ENCODE data around the gene MMP14.

DNA sequence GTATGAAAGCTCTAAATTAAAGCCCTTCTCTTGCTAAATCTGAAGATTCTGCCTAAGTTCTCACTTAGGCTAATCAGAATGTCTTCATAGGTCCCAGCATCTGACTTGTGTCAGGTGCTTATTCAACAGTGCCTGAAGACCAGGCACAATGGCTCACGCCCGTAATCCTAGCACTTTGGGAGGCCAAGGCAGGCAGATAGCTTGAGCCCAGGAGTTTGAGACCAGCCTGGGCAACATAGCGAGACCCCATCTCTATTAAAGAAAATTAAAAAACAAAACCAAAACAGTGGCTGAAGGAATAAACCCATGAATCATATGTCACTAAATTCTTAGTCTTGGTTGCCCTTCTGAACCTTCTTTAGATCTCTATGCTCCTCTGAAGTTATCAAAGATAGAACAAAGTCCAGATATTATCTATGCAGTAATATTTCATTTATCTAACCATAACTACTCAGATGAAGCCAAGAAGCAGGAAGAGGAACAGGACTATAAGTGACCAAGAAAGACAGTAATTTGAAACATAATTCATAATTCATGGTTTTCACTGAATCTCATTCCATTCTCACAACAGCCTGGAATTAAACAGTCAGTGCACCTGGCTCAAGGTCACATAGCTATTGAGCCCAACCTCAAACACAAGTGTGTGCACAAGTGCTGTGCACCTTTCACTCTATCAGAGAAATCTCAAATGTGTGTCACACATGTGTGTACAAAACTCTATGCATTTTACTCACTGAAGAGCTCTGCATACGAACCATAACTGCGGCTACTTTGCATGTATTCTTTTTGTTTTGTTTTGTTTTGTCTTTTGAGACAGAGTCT lies 27.8 kb upstream of the MMP14 start:
- TF ChIP-seq, protein P1, sequence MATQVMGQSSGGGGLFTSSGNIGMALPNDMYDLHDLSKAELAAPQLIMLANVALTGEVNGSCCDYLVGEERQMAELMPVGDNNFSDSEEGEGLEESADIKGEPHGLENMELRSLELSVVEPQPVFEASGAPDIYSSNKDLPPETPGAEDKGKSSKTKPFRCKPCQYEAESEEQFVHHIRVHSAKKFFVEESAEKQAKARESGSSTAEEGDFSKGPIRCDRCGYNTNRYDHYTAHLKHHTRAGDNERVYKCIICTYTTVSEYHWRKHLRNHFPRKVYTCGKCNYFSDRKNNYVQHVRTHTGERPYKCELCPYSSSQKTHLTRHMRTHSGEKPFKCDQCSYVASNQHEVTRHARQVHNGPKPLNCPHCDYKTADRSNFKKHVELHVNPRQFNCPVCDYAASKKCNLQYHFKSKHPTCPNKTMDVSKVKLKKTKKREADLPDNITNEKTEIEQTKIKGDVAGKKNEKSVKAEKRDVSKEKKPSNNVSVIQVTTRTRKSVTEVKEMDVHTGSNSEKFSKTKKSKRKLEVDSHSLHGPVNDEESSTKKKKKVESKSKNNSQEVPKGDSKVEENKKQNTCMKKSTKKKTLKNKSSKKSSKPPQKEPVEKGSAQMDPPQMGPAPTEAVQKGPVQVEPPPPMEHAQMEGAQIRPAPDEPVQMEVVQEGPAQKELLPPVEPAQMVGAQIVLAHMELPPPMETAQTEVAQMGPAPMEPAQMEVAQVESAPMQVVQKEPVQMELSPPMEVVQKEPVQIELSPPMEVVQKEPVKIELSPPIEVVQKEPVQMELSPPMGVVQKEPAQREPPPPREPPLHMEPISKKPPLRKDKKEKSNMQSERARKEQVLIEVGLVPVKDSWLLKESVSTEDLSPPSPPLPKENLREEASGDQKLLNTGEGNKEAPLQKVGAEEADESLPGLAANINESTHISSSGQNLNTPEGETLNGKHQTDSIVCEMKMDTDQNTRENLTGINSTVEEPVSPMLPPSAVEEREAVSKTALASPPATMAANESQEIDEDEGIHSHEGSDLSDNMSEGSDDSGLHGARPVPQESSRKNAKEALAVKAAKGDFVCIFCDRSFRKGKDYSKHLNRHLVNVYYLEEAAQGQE (IDR thresholded peaks at IDR 0.05; ENCODE audit: unreplicated experiment): no peak
- TF ChIP-seq, protein P2, sequence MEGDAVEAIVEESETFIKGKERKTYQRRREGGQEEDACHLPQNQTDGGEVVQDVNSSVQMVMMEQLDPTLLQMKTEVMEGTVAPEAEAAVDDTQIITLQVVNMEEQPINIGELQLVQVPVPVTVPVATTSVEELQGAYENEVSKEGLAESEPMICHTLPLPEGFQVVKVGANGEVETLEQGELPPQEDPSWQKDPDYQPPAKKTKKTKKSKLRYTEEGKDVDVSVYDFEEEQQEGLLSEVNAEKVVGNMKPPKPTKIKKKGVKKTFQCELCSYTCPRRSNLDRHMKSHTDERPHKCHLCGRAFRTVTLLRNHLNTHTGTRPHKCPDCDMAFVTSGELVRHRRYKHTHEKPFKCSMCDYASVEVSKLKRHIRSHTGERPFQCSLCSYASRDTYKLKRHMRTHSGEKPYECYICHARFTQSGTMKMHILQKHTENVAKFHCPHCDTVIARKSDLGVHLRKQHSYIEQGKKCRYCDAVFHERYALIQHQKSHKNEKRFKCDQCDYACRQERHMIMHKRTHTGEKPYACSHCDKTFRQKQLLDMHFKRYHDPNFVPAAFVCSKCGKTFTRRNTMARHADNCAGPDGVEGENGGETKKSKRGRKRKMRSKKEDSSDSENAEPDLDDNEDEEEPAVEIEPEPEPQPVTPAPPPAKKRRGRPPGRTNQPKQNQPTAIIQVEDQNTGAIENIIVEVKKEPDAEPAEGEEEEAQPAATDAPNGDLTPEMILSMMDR (conservative IDR thresholded peaks at IDR 0.05; ENCODE audit: low read depth in 2 of 2): no peak
- no peak for TF ChIP-seq EZH2 (IDR thresholded peaks at IDR 0.05; ENCODE audit: low read depth, unreplicated experiment)
- TF ChIP-seq EZH2phosphoT487 (IDR thresholded peaks at IDR 0.05; ENCODE audit: unreplicated experiment): no peak
- no peak for TF ChIP-seq POLR2AphosphoS5 (IDR thresholded peaks at IDR 0.05; ENCODE audit: low read depth)
- TF ChIP-seq, protein P3, sequence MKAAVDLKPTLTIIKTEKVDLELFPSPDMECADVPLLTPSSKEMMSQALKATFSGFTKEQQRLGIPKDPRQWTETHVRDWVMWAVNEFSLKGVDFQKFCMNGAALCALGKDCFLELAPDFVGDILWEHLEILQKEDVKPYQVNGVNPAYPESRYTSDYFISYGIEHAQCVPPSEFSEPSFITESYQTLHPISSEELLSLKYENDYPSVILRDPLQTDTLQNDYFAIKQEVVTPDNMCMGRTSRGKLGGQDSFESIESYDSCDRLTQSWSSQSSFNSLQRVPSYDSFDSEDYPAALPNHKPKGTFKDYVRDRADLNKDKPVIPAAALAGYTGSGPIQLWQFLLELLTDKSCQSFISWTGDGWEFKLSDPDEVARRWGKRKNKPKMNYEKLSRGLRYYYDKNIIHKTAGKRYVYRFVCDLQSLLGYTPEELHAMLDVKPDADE (IDR thresholded peaks at IDR 0.05): no peak
- TF ChIP-seq CREB1 (CRISPR knock-in tag; IDR thresholded peaks at IDR 0.05; ENCODE audit: low read depth): no peak
- TF ChIP-seq JUNB (IDR thresholded peaks at IDR 0.05; ENCODE audit: unreplicated experiment): no peak
- no peak for TF ChIP-seq ZNF114 (CRISPR knock-in tag; IDR thresholded peaks at IDR 0.05)

Measured in GM23338 (cell line).